DLD1 (cell line): ENCODE results near the gene CAMK2N2.

Experiments
- in situ Hi-C: cut with HindIII; loops from 2 replicates; pipeline ENCODE4 v1.10.0; 2017; ENCODE audit warnings: low sequenced_read_pairs

Gene CAMK2N2

GRCh38 chr3:184241141-184241446 lies 20.3 kb downstream of the CAMK2N2 start:
- in situ Hi-C loops: loop anchor here (25.0 kb wide), 1 partner anchor 354 kb away; the partner anchor contains the start of gene PARL

- in situ Hi-C loops: loop anchor here (25.0 kb wide), 1 partner anchor 353 kb away; the partner anchor contains the start of gene PARL
These were observed 20.8 kb downstream of the CAMK2N2 start for GRCh38 chr3:184240384-184241140.

DNA sequence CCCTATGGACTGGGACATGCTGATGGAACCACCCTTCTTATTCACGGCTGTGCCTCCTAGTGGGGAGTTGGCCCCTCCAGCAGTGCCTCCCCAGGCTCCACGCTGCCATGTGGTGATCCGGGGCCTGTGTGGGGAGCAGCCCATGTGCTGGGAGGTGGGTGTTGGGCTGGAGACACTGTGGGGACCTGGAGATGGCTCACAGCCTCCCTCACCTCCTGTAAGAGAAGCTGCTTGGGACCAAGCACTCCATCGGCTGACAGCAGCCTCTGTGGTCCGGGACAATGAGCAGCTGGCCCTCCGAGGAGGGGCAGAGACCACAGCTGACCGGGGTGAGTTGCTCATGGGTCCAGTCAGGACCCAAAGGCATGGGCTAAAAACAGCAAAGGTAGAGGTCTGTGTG lies 21.6 kb downstream of the CAMK2N2 start:
- in situ Hi-C loops: loop anchor here (25.0 kb wide), 1 partner anchor 352 kb away; the partner anchor contains the start of gene PARL

- in situ Hi-C loops: loop anchor here (25.0 kb wide), 1 partner anchor 352 kb away; the partner anchor contains the start of gene PARL
These were observed 22.1 kb downstream of the CAMK2N2 start for GRCh38 chr3:184239221-184239620.

- in situ Hi-C loops: loop anchor here (25.0 kb wide), 1 partner anchor 351 kb away; the partner anchor contains the start of gene PARL
These were observed 23.0 kb downstream of the CAMK2N2 start for GRCh38 chr3:184238246-184238818.

DNA sequence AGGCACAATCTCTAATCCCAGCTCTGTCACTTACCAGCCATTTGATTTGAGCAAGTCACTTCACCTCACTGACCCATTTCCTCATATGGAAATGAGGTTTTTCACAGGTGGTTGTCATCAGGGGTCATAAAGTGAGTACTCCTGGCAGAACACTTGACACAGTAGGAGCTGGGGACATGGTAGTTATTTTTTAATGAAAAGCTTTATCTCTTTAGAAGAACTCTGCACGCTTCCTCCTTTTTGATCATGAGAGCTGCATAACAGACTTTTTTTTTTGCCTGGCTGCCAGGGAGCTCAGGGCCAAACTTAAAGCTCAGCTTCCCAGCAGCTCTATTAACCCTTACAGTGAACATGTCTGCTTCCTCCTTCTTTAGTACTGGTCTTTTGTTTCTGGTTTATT lies 23.5 kb downstream of the CAMK2N2 start:
- in situ Hi-C loops: loop anchor here (25.0 kb wide), 1 partner anchor 351 kb away; the partner anchor contains the start of gene PARL

DNA sequence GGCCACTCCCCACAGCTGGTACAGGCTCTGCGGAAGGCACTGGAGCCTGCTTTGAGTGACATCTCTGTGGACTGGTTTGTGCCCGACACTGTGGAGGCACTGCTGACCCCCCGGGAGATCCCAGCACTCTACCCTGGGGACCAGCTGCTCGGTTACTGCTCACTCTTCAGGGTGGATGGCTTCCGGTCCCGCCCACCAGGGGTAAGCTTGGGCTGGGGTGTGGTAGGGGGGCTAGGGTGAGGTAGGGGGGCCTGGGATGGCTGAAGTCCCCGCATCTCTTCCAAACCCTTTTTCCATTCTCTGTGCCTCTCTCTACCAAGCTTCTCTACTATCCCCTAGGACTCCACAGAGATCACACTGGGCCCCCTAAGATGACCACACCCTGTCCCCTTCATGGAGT lies 24.1 kb downstream of the CAMK2N2 start:
- in situ Hi-C loops: loop anchor here (25.0 kb wide), 1 partner anchor 350 kb away; the partner anchor contains the start of gene PARL

DNA sequence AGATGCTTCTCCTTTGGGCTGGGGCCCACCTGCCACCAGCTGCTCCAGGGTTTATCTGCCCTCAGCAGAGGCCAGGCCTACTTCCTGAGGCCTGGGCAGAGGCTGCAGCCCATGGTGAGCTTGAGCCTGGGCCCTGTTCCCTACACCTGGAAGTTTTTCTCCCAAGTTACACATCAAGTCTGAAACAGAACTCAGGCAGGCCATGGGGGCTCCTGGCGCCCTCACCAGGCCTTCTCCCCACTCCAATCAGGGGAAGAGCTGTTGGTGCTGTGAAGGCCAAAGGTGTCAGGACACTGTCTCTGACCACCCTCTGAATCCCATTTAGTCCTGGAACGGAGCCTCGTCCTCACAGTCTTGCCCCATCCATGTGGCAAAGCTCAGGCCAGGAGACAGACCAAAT lies 24.7 kb downstream of the CAMK2N2 start:
- in situ Hi-C loops: loop anchor here (25.0 kb wide), 1 partner anchor 349 kb away; the partner anchor contains the start of gene PARL

DNA sequence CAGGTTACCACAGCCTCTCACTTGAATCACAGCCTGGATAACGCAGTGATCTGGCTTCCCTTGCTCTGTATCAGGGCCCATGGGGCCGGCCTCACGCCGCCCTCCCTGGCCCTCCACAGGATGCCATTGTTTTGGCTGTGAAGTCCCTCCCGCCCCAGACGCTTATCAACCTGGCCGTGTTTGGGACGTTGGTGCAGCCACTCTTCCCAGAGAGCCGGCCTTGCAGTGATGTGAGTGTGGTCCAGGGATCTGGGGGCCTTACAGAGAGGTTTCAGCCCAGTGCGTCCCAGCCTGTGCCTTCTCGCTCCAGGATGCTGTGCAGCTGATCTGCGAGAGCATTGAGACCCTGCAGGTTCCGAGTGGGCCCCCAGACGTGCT lies 25.3 kb downstream of the CAMK2N2 start:
- in situ Hi-C loops: loop anchor here (25.0 kb wide), 1 partner anchor 349 kb away; the partner anchor contains the start of gene PARL

GRCh38 chr3:184235381-184236032 lies 25.8 kb downstream of the CAMK2N2 start:
- in situ Hi-C loops: loop anchor here (25.0 kb wide), 1 partner anchor 348 kb away; the partner anchor contains the start of gene PARL

GRCh38 chr3:184234671-184235380 lies 26.5 kb downstream of the CAMK2N2 start:
- in situ Hi-C loops: loop anchor here (25.0 kb wide), 1 partner anchor 348 kb away; the partner anchor contains the start of gene PARL

- in situ Hi-C loops: loop anchor here (25.0 kb wide), 1 partner anchor 347 kb away; the partner anchor contains the start of gene PARL
These were observed 27.1 kb downstream of the CAMK2N2 start for GRCh38 chr3:184234224-184234623.

DNA sequence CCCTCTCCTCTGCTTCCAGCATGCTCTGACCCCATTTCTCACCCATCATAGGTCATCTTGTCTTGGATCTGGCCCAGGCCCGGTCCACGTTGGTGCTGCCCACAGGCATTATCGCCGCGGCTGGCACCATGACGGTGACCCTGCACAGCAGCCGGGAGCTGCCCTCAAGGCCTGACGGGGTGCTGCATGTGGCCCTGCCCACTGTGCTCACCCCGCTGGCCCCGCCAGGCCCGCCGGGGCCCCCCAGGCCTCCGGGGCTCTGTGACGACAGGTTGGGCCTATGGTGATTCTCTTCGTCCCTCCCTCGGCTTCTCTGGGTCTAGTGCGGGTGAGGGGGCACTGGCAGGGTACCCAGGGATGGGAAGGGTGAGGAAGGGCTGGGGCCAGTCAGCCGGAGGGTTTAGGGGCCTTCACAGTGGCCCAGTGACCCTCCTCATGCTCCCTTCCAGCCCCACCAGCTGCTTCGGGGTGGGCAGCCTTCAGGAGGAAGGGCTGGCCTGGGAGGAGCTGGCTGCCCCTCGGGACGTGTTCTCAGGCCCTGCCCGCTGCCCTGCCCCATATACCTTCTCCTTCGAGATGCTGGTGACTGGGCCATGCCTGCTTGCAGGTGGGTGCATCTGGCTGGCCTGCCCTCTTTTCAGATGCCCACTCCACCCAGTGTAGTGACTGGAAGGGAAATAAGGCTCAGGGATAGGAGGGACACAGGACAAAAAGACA lies 28.1 kb downstream of the CAMK2N2 start:
- in situ Hi-C loops: loop anchor here (25.0 kb wide), 1 partner anchor 346 kb away; the partner anchor contains the start of gene PARL

GRCh38 chr3:184231671-184232070 lies 29.7 kb downstream of the CAMK2N2 start:
- in situ Hi-C loops: loop anchor here (25.0 kb wide), 1 partner anchor 344 kb away; the partner anchor contains the start of gene PARL

GRCh38 chr3:184230603-184231528 lies 30.5 kb downstream of the CAMK2N2 start:
- in situ Hi-C loops: loop anchor here (25.0 kb wide), 1 partner anchor 344 kb away; the partner anchor contains the start of gene PARL

DNA sequence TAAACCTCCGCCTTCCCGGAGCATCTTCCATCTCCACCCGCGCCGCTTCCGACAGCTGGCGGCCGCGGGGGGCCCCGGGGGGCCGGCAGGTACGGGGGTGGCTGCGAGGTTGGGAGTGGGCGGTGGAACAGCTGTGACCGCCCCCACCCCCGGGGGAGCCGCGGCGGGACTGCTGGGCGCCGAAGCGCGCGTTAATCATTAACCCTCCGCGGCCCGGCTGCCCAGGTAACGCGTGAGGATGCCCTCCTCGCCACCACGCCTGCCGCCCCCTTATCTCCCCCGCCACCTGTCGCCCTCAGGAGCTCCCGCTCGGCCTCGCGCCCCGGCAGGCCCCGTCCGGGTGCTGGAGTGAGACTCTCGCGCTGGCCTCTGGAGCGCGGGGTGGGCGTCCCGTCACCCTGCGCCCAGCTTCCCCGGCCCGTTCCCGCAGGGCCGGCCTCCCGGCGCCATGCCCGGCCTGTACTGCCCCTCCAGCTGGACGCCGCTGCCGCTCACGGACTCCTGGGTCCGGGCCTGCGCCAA lies 31.2 kb downstream of the CAMK2N2 start:
- in situ Hi-C loops: loop anchor here (25.0 kb wide), 1 partner anchor 343 kb away; the partner anchor contains the start of gene PARL

- in situ Hi-C loops: loop anchor here (25.0 kb wide), 1 partner anchor 342 kb away; the partner anchor contains the start of gene PARL
These were observed 31.8 kb downstream of the CAMK2N2 start, which contains the start of gene VWA5B2 for GRCh38 chr3:184229394-184230080. Gene VWA5B2, plus strand, starts transcription at chr3:184229585. Its CDS starts 944 bp downstream, at chr3:184230529.
